Pancreas (tissue), 10 donors: ENCODE results near the gene MAP3K4. TPM values are rescaled to one million over a fixed set of nuclear protein-coding genes. Genes with fewer than 3 reads are reported as not detected.

Experiments
- ATAC-seq, 4 donors: fragments of 200-7000 bp; cut with Tn5 transposase; one replicate each; pipeline versions ENCODE4 v1.8.0 to v1.9.1; 2020; ENCODE audit warnings: mild to moderate bottlenecking in 4 of 4, moderate library complexity in 4 of 4
- DNase-seq, 6 donors: peaks; one replicate each; pipeline ENCODE4 v3.0.0-alpha.2; 2020
- FAIRE-seq: peaks from 2 replicates; lab custom pipeline; 2012; peaks lifted over from hg19 to GRCh38; lab: Jason Lieb, UNC
- H3K27ac ChIP-seq, 4 donors: fragments of 200-600 bp; sonication (generic); 1 replicate in 3 of 4; 2 replicates in 1 of 4; pipeline versions ENCODE4 v1.5.0 to v1.8.0; 2020
- H3K27me3 ChIP-seq, 4 donors: fragments of 200-600 bp; one replicate each; pipeline ENCODE4 v1.8.0; 2021
- H3K36me3 ChIP-seq, 3 donors: fragments of 200-600 bp; sonication (generic) in 1 of 3; one replicate each; pipeline versions ENCODE4 v1.5.0 to v1.8.0; 2020 to 2021
- H3K4me1 ChIP-seq, 3 donors: fragments of 200-600 bp; one replicate each; pipeline ENCODE4 v1.8.0; 2021
- H3K4me3 ChIP-seq, 4 donors: fragments of 200-600 bp; sonication (generic) in 2 of 4; one replicate each; pipeline versions ENCODE4 v1.5.0 to v1.8.0; 2020 to 2021
- H3K9me3 ChIP-seq, 4 donors: fragments of 200-600 bp; one replicate each; pipeline ENCODE4 v1.8.0; 2021
- CTCF ChIP-seq, 4 donors: fragments of 200-600 bp; sonication (generic) in 3 of 4; IDR thresholded peaks; one replicate each; pipeline versions ENCODE4 v1.5.0 to v1.8.0; 2021; ENCODE audit warnings: antibody characterized with exemption in 4 of 4
- WGBS, 2 donors: extraction: QIAGEN DNeasy Blood & Tissue Kit; methylation state at CpG; one replicate each; pipeline ENCODE4 v1.1.7; 2013; 5-methylcytosine and 5-hydroxymethylcytosine counted together
- intact Hi-C, 3 donors: fragments of 100-400 bp; cut with DNase I; formaldehyde crosslinking; loops; one replicate each; pipeline versions ENCODE4 v1.11.1 to v1.14.2; 2022
- polyA plus RNA-seq, 2 donors: library from polyadenylated mRNA; stranded (reverse); fragments of 200-250 nt; gene quantifications; one replicate each; pipeline ENCODE4 v1.2.3, GENCODE V29; 2013
- total RNA-seq, 6 donors: library from RNA; stranded (reverse); fragmentation: NEBNext Ultra II Directional in 4 of 6; extraction: Animal tissue kit (Norgen Biotek cat#: 25700) in 4 of 6; gene quantifications; one replicate each; pipeline versions ENCODE4 v1.2.1 to v1.2.4, GENCODE V29; 2021 to 2023
- donor health status: healthy with polysubstance abuse.
- donor health status: DM: no; HTN: no; CAD: no; lungs with moderate emphysema.
- donor health status: DM: no; HTN: no; CAD: no.
- donor health status: control.
- donor health status: control.
- donor health status: Bipolar disorder and iron deficiency.
- donor health status: DM: yes; HTN: yes; CAD: no.
- donor health status: DM: no; HTN: no; CAD: no.
- donor health status: DM: no; HTN: no; CAD: no.
- donor health status: DM: yes; HTN: yes; CAD: no.

The MAP3K4 gene
- total and polyA plus RNA-seq, 8 donors = 10.8 to 32.0 (median 25.3) TPM

DNA sequence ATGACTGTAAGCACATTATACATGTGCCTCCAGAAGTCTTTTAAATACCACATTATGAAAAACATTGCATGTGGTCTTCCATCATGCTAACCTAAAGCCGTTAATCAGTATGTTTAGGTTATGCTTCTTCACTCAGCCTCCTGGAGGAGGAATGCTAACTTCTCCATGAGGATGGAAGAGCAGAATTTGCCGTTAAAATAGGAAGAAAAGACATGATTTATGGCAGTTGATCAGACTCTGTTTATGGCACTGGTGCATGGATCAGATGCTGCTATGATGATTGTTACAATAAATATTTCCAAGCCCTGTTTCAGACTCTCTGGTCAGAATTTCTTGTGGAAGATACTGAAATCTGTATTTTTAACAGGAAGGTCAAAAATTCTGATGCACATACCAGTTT is 31.7 kb downstream of the MAP3K4 start:
- 91 to 92% methylated on average over 2 of the region's 2 CpGs for WGBS, 2 donors
- no peak for DNase-seq
- no peak for TF ChIP-seq CTCF (IDR thresholded peaks at IDR 0.05)
- no peak for ATAC-seq
- H3K27ac ChIP-seq = no peak overlapping the region
- H3K36me3 ChIP-seq = no peaks in the 10 kb centered on the region
- H3K4me3 ChIP-seq = no peak overlapping the region
- intact Hi-C loops = no loop called here
- FAIRE-seq = no peak
- H3K4me1 ChIP-seq = no peaks in the 10 kb centered on the region
- H3K27me3 ChIP-seq = no peaks in the 10 kb centered on the region
- no peaks in the 10 kb centered on the region for H3K9me3 ChIP-seq

DNA sequence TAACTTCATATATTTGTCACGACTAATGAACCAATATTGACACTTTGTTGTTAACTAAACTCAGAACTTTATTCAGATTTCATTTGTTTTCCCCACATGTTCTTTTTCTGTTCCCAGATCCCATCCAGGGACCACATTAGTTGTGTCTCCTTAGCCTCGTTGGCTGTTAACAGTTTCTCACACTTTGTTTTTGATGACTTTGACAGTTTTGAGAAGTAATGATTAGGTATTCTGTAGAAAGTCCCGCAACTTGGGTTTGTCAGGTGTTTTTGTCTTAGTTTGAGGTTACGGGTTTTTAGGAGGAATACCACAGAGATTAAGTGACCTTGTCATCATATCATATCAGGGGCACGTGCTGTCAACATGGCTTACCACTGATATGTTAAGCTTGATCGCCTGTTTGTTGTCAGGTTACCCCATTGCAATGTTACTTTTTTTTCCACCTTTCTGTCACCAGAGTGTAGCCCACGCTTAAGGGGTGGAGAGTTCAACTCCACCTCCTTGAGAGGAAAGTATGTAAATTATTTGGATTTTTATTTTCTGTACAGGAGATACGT is 32.9 kb downstream of the MAP3K4 start:
- FAIRE-seq = no peak

GRCh38 chr6:161027385-161027784 is 35.8 kb downstream of the MAP3K4 start:
- H3K4me3 ChIP-seq = no peak overlapping the region
- DNase-seq (no peak), ATAC-seq (no peak), FAIRE-seq (no peak)
- no peaks in the 10 kb centered on the region for H3K9me3 ChIP-seq
- intact Hi-C loops = no loop called here
- no peak for TF ChIP-seq CTCF (IDR thresholded peaks at IDR 0.05)
- H3K27ac ChIP-seq = no peak overlapping the region
- 73% methylated on average over 3 of the region's 3 CpGs for WGBS, 2 donors
- no peaks in the 10 kb centered on the region for H3K27me3 ChIP-seq
- H3K4me1 ChIP-seq = peaks cover 0 to 3% (median 0%) of the 10 kb centered on the region in 3 donors
- H3K36me3 ChIP-seq = no peaks in the 10 kb centered on the region

More for the DNA sequence above, 32.9 kb downstream of the MAP3K4 start:
- WGBS, 2 donors = 75 to 80% methylated on average over 8 of the region's 8 CpGs
- Histone ChIP-seq H3K27ac (no peak overlapping the region), H3K4me1 (peaks cover 0 to 3% (median 0%) of the 10 kb centered on the region in 3 donors), H3K9me3 (no peaks in the 10 kb centered on the region), H3K27me3 (no peaks in the 10 kb centered on the region), H3K36me3 (no peaks in the 10 kb centered on the region), H3K4me3 (no peak overlapping the region)
- intact Hi-C loops = no loop called here
- no peak for ATAC-seq
- TF ChIP-seq CTCF (IDR thresholded peaks at IDR 0.05) = no peak
- no peak for DNase-seq

- Histone ChIP-seq H3K4me3 (no peak overlapping the region), H3K36me3 (no peaks in the 10 kb centered on the region), H3K27ac (no peak overlapping the region), H3K27me3 (no peaks in the 10 kb centered on the region), H3K4me1 (peaks cover 0 to 3% (median 0%) of the 10 kb centered on the region in 3 donors), H3K9me3 (no peaks in the 10 kb centered on the region)
- intact Hi-C loops = no loop called here
- WGBS, 2 donors = 88 to 90% methylated on average over 8 of the region's 8 CpGs
- ATAC-seq (no peak), FAIRE-seq (peak; percentile 53), DNase-seq (no peak)
- no peak for TF ChIP-seq CTCF (IDR thresholded peaks at IDR 0.05)
Observed at GRCh38 chr6:161029195-161029809, 37.7 kb downstream of the MAP3K4 start.
